ENCODE results near the gene UQCC3.

DNA sequence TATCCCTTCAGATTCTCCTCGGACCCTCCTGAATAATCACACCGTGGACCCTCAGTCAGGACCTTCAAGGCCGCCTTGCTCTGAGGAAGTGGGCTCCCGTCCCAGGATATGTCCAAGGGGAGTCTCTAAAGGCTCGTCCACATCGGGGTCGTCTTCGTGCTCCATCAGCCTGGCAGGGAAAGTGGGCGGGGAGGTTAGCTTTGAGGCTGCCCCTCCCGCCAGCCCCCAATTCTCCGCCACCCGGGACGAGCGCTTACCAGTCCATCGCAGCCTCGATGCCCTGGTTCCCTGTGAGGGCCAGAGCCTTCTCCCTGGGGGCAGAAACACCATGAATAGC lies 6.9 kb downstream of the UQCC3 start:
- TF ChIP-seq, protein P1, sequence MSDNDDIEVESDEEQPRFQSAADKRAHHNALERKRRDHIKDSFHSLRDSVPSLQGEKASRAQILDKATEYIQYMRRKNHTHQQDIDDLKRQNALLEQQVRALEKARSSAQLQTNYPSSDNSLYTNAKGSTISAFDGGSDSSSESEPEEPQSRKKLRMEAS (IDR thresholded peaks at IDR 0.05): no peak
- TF ChIP-seq, protein P2, sequence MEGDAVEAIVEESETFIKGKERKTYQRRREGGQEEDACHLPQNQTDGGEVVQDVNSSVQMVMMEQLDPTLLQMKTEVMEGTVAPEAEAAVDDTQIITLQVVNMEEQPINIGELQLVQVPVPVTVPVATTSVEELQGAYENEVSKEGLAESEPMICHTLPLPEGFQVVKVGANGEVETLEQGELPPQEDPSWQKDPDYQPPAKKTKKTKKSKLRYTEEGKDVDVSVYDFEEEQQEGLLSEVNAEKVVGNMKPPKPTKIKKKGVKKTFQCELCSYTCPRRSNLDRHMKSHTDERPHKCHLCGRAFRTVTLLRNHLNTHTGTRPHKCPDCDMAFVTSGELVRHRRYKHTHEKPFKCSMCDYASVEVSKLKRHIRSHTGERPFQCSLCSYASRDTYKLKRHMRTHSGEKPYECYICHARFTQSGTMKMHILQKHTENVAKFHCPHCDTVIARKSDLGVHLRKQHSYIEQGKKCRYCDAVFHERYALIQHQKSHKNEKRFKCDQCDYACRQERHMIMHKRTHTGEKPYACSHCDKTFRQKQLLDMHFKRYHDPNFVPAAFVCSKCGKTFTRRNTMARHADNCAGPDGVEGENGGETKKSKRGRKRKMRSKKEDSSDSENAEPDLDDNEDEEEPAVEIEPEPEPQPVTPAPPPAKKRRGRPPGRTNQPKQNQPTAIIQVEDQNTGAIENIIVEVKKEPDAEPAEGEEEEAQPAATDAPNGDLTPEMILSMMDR (IDR thresholded peaks at IDR 0.05 in 2 of 3, conservative IDR thresholded peaks at IDR 0.05 in 1 of 3; ENCODE audit: borderline replicate concordance in 1 of 3, insufficient read depth in 1 of 3, low read depth in 2 of 3, low read length in 2 of 3): no peak
- TF ChIP-seq, protein P3, sequence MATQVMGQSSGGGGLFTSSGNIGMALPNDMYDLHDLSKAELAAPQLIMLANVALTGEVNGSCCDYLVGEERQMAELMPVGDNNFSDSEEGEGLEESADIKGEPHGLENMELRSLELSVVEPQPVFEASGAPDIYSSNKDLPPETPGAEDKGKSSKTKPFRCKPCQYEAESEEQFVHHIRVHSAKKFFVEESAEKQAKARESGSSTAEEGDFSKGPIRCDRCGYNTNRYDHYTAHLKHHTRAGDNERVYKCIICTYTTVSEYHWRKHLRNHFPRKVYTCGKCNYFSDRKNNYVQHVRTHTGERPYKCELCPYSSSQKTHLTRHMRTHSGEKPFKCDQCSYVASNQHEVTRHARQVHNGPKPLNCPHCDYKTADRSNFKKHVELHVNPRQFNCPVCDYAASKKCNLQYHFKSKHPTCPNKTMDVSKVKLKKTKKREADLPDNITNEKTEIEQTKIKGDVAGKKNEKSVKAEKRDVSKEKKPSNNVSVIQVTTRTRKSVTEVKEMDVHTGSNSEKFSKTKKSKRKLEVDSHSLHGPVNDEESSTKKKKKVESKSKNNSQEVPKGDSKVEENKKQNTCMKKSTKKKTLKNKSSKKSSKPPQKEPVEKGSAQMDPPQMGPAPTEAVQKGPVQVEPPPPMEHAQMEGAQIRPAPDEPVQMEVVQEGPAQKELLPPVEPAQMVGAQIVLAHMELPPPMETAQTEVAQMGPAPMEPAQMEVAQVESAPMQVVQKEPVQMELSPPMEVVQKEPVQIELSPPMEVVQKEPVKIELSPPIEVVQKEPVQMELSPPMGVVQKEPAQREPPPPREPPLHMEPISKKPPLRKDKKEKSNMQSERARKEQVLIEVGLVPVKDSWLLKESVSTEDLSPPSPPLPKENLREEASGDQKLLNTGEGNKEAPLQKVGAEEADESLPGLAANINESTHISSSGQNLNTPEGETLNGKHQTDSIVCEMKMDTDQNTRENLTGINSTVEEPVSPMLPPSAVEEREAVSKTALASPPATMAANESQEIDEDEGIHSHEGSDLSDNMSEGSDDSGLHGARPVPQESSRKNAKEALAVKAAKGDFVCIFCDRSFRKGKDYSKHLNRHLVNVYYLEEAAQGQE (IDR thresholded peaks at IDR 0.05; ENCODE audit: low read depth): no peak
- TF ChIP-seq POLR2AphosphoS5 (IDR thresholded peaks at IDR 0.05; ENCODE audit: low read depth, low read length) (no peak), EGR1 (IDR thresholded peaks at IDR 0.05; ENCODE audit: low read depth) (no peak), FOSL1 (IDR thresholded peaks at IDR 0.05; ENCODE audit: low read depth) (no peak), SIN3A (IDR thresholded peaks at IDR 0.05; ENCODE audit: low read depth) (no peak), TCF7L2 (IDR thresholded peaks at IDR 0.05; ENCODE audit: borderline replicate concordance, extremely low read depth, insufficient read depth, insufficient read length) (no peak), SRF (IDR thresholded peaks at IDR 0.05; ENCODE audit: low read depth) (no peak), POLR2A (IDR thresholded peaks at IDR 0.05; ENCODE audit: borderline replicate concordance, extremely low read depth, insufficient read depth, insufficient read length) (no peak), RAD21 (IDR thresholded peaks at IDR 0.05; ENCODE audit: low read depth) (no peak), SP1 (IDR thresholded peaks at IDR 0.05; ENCODE audit: low read depth) (no peak), ZNF274 (IDR thresholded peaks at IDR 0.05; ENCODE audit: low read depth, low read length) (no peak)
- TF ChIP-seq, protein P4, sequence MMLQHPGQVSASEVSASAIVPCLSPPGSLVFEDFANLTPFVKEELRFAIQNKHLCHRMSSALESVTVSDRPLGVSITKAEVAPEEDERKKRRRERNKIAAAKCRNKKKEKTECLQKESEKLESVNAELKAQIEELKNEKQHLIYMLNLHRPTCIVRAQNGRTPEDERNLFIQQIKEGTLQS (IDR thresholded peaks at IDR 0.05): no peak

Data from HCT116 (cell line).